ENCODE results near the gene CTNNA2.

The CTNNA2 gene

DNA sequence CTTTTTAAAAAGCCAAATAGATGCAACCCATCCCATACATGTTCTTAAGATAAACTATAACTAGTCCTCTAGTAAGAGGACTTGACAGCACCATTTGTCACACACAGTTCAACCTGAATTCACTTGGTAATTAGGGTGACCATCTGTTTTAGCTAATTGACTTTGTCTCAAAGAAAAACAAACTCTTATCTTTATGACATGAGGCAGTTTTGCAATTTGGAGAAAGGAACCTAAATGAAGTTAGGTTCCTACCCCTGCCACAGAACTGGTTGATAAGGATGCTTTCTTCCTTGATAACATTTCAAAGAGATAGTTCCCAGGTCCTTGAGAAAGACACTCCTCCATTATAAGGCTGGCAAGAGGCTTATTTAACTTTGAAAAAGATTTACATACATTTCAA is 849.1 kb downstream of the CTNNA2 start:
- Histone ChIP-seq H3K4me3 (ENCODE audit: low read length) (no peak overlapping the region), H3K79me2 (ENCODE audit: low read length) (no peaks in the 10 kb centered on the region), H4K20me1 (ENCODE audit: insufficient read depth, low read length) (no peaks in the 10 kb centered on the region), H3K27ac (ENCODE audit: low read length) (no peak overlapping the region), H3K27me3 (ENCODE audit: low read depth, low read length) (no peaks in the 10 kb centered on the region), H3K9me3 (ENCODE audit: insufficient read depth, low read length) (no peaks in the 10 kb centered on the region), H2AFZ (ENCODE audit: low read depth, low read length) (no peak overlapping the region), H3K4me2 (ENCODE audit: low read length) (no peak overlapping the region), H3K9ac (ENCODE audit: low read length) (no peak overlapping the region), H3K4me1 (ENCODE audit: low read length) (peaks cover 6% of the 10 kb centered on the region), H3K36me3 (replicated peaks; ENCODE audit: low read depth, low read length) (no peaks in the 10 kb centered on the region)
- TF ChIP-seq EZH2phosphoT487 (IDR thresholded peaks at IDR 0.05; ENCODE audit: low read depth): no peak
- no peak for TF ChIP-seq CTCF (IDR thresholded peaks at IDR 0.05; ENCODE audit: low read depth, low read length)

- Histone ChIP-seq H3K9ac (ENCODE audit: low read length) (no peak overlapping the region), H3K4me2 (ENCODE audit: low read length) (no peak overlapping the region), H3K4me1 (ENCODE audit: low read length) (peaks cover 6% of the 10 kb centered on the region), H3K27me3 (ENCODE audit: low read depth, low read length) (no peaks in the 10 kb centered on the region), H2AFZ (ENCODE audit: low read depth, low read length) (no peak overlapping the region), H4K20me1 (ENCODE audit: insufficient read depth, low read length) (no peaks in the 10 kb centered on the region), H3K36me3 (replicated peaks; ENCODE audit: low read depth, low read length) (no peaks in the 10 kb centered on the region), H3K9me3 (ENCODE audit: insufficient read depth, low read length) (no peaks in the 10 kb centered on the region), H3K4me3 (ENCODE audit: low read length) (no peak overlapping the region), H3K79me2 (ENCODE audit: low read length) (no peaks in the 10 kb centered on the region), H3K27ac (ENCODE audit: low read length) (no peak overlapping the region)
- TF ChIP-seq EZH2phosphoT487 (IDR thresholded peaks at IDR 0.05; ENCODE audit: low read depth): no peak
- TF ChIP-seq CTCF (IDR thresholded peaks at IDR 0.05; ENCODE audit: low read depth, low read length): no peak
Observed at GRCh38 chr2:80363330-80363729, 850.5 kb downstream of the CTNNA2 start.

DNA sequence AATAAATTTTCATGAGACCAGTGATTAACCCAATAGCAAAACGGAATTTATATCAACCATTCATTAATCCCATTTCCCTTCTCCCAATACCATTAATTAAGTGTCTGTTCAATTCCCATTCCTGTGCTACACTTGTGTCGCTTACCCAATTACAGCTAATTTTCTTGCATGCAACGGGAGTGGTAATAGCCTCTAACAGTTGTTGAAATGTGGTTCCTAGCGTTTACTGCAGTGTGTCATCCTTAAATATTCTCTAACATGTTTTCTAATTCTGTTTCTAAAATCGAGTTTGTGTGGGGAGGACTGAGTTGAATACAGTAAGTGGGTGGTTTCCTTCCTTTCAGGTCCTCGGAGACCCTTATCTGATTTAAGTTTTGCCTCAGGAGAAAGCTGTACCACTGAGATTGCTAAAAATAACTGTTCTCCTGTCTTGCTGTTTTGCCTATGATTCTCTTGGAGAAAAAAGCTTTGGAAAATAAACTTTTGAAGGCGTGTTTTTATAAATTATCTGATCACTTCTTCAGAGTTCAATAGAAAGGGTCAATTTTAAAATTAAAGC is 851.0 kb downstream of the CTNNA2 start:
- Histone ChIP-seq H3K79me2 (ENCODE audit: low read length) (no peaks in the 10 kb centered on the region), H4K20me1 (ENCODE audit: insufficient read depth, low read length) (no peaks in the 10 kb centered on the region), H3K4me2 (ENCODE audit: low read length) (no peak overlapping the region), H3K9me3 (ENCODE audit: insufficient read depth, low read length) (no peaks in the 10 kb centered on the region), H3K4me1 (ENCODE audit: low read length) (peaks cover 6% of the 10 kb centered on the region), H2AFZ (ENCODE audit: low read depth, low read length) (0 out of 2 replicates have a peak overlapping the region, but pooled peaks have one; percentile 0), H3K27ac (ENCODE audit: low read length) (no peak overlapping the region), H3K4me3 (ENCODE audit: low read length) (no peak overlapping the region), H3K27me3 (ENCODE audit: low read depth, low read length) (no peaks in the 10 kb centered on the region), H3K9ac (ENCODE audit: low read length) (no peak overlapping the region), H3K36me3 (replicated peaks; ENCODE audit: low read depth, low read length) (no peaks in the 10 kb centered on the region)
- TF ChIP-seq CTCF (IDR thresholded peaks at IDR 0.05; ENCODE audit: low read depth, low read length) (no peak), EZH2phosphoT487 (IDR thresholded peaks at IDR 0.05; ENCODE audit: low read depth) (no peak)

DNA sequence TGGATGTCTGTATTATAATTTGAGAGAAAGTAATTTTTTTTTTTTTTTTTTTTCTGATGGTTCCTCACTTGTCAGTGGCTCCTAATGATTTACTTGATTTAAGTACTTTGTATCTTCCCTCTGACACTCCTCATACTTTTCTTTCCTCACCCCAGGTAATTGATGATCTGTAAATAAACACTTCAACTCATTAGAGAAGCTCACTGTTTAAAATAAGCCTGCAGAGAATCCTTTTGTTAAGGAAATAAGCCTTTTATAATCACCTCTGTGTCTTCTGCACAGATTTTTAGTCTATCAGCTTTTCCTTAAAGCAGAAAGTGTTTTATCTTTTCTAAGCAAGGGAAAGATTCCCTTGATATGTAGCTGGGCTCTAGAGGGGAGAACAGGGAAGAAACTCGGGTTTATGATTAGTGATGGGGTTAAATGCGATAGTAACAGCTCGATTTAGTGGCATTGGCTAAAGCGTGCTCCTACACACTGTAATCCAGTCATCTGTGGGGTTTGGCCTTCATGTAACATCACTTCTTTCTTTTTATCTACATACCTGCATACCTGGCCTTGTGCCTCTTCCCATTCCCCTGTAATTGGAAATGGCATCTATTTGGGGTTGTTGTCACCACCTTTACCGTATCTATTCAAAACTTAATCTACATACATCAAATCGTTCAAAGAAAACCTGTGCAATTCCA is 851.8 kb downstream of the CTNNA2 start:
- Histone ChIP-seq H3K27me3 (ENCODE audit: low read depth, low read length) (no peaks in the 10 kb centered on the region), H3K79me2 (ENCODE audit: low read length) (no peaks in the 10 kb centered on the region), H3K4me1 (ENCODE audit: low read length) (peaks cover 6% of the 10 kb centered on the region), H2AFZ (ENCODE audit: low read depth, low read length) (no peak overlapping the region), H3K36me3 (replicated peaks; ENCODE audit: low read depth, low read length) (no peaks in the 10 kb centered on the region), H3K4me3 (ENCODE audit: low read length) (no peak overlapping the region), H3K9ac (ENCODE audit: low read length) (no peak overlapping the region), H3K27ac (ENCODE audit: low read length) (no peak overlapping the region), H3K9me3 (ENCODE audit: insufficient read depth, low read length) (no peaks in the 10 kb centered on the region), H3K4me2 (ENCODE audit: low read length) (no peak overlapping the region), H4K20me1 (ENCODE audit: insufficient read depth, low read length) (no peaks in the 10 kb centered on the region)
- TF ChIP-seq CTCF (IDR thresholded peaks at IDR 0.05; ENCODE audit: low read depth, low read length): no peak
- no peak for TF ChIP-seq EZH2phosphoT487 (IDR thresholded peaks at IDR 0.05; ENCODE audit: low read depth)

Data from OCI-LY3 (cell line).